Ovary (tissue), 9 donors: ENCODE results near the gene PPP2R1A. TPM values are rescaled to one million over a fixed set of nuclear protein-coding genes. Genes with fewer than 3 reads are reported as not detected.

Experiments used
- DNase-seq, 5 donors: peaks; one replicate each; pipeline ENCODE4 v3.0.0-alpha.2; 2019 to 2020
- H3K27ac ChIP-seq, 2 donors: fragments of 200-600 bp; one replicate each; pipeline versions ENCODE4 v1.5.1 to v1.8.0; 2019 to 2022
- H3K27me3 ChIP-seq: fragments of 200-600 bp; one replicate; pipeline ENCODE4 v1.8.0; 2022
- H3K36me3 ChIP-seq: fragments of 200-600 bp; sonication (generic); one replicate; pipeline ENCODE4 v1.5.1; 2019
- H3K4me1 ChIP-seq: one replicate; pipeline ENCODE4 v1.8.1; 2013; ENCODE audit warnings: mild to moderate bottlenecking, moderate library complexity; ENCODE audit not compliant: insufficient read depth
- H3K4me3 ChIP-seq: fragments of 200-600 bp; sonication (generic); one replicate; pipeline ENCODE4 v1.5.1; 2017
- H3K9me3 ChIP-seq, 2 donors: fragments of 200-600 bp in 1 of 2; sonication (generic) in 1 of 2; one replicate each; pipeline versions ENCODE4 v1.5.1 to v1.8.1; 2013 to 2019; ENCODE audit warnings: mild to moderate bottlenecking in 1 of 2, moderate library complexity in 1 of 2
- CTCF ChIP-seq, 3 donors: fragments of 450-650 bp in 2 of 3; fragments of 200-600 bp in 1 of 3; IDR thresholded peaks; one replicate each; pipeline versions ENCODE4 v1.5.1 to v1.8.0; 2016 to 2022; ENCODE audit warnings: antibody characterized with exemption in 3 of 3, mild to moderate bottlenecking in 1 of 3
- EP300 ChIP-seq: sonication (generic); formaldehyde crosslinking; IDR thresholded peaks from one replicate; pipeline ENCODE4 v1.6.1; 2017; ENCODE audit warnings: antibody characterized with exemption
- POLR2A ChIP-seq: fragments of 450-650 bp; IDR thresholded peaks from one replicate; pipeline ENCODE4 v1.6.1; 2017; ENCODE audit warnings: antibody characterized with exemption, mild to moderate bottlenecking, moderate library complexity
- WGBS, 3 donors: extraction: QIAGEN DNeasy Blood & Tissue Kit in 1 of 3; methylation state at CpG; one replicate each; pipeline versions ENCODE4 v1.1.5 to v1.1.7; 2013 to 2017; 5-methylcytosine and 5-hydroxymethylcytosine counted together
- intact Hi-C, 4 donors: fragments of 100-400 bp; cut with DNase I; formaldehyde crosslinking; loops; one replicate each; pipeline versions ENCODE4 v1.11.0 to v1.15.1; 2022 to 2023
- polyA plus RNA-seq, 2 donors: library from polyadenylated mRNA; stranded (reverse); fragments of 200-250 nt in 1 of 2; fragments of 350-450 nt in 1 of 2; fragmentation: Illumina TruSeq in 1 of 2; extraction: RNeasy Lipid Tissue Mini Kit (QIAGEN cat#74804) in 1 of 2; gene quantifications; one replicate each; pipeline ENCODE4 v1.2.3, GENCODE V29; 2013 to 2014
- total RNA-seq, 7 donors: library from RNA; depleted of rRNA in 2 of 7; stranded (reverse); fragments of >200 nt in 2 of 7; fragmentation: NEBNext Ultra II Directional in 3 of 7; extraction: Animal tissue kit (Norgen Biotek cat#: 25700) in 3 of 7; gene quantifications; one replicate each; pipeline versions ENCODE4 v1.1.0 to v1.2.4, GENCODE V29; 2016 to 2023
- donor health status: DM: no; HTN: no; CAD: no; lungs with moderate emphysema.
- donor health status: DM: no; HTN: no; CAD: no.
- donor health status: Bipolar disorder and iron deficiency.
- donor health status: DM: yes; HTN: yes; CAD: no.
- donor health status: DM: no; HTN: no; CAD: no.
- donor health status: DM: yes; HTN: yes; CAD: no.

The PPP2R1A gene
- total and polyA plus RNA-seq, 9 donors, result 127 to 408 (median 272) TPM

GRCh38 chr19:52237197-52237596 is 47.3 kb downstream of the PPP2R1A start:
- Histone ChIP-seq H3K27me3 (no peaks in the 10 kb centered on the region), H3K27ac (no peak overlapping the region), H3K4me1 (no peaks in the 10 kb centered on the region), H3K36me3 (no peaks in the 10 kb centered on the region), H3K4me3 (no peak overlapping the region), H3K9me3 (no peaks in the 10 kb centered on the region)
- no peak for DNase-seq
- intact Hi-C loops, result loop anchor here in 1 of 4 donors (10.0 kb wide), 1 partner anchor 102 kb away; the partner anchor contains the start of gene ZNF616
- 60 to 71% (median 64%) methylated on average over 2 of the region's 2 CpGs for WGBS, 3 donors
- TF ChIP-seq POLR2A (no peak), CTCF (IDR thresholded peaks at IDR 0.05) (no peak), EP300 (no peak)

GRCh38 chr19:52237771-52238400 is 48.0 kb downstream of the PPP2R1A start:
- H3K4me3 ChIP-seq, result no peak overlapping the region
- no peaks in the 10 kb centered on the region for H3K36me3 ChIP-seq
- H3K27me3 ChIP-seq, result no peaks in the 10 kb centered on the region
- intact Hi-C loops, result loop anchor here in 3 of 4 donors (2.0 to 10.0 kb wide), 2 partner anchors 99 to 103 kb away; partner anchors contain the start of gene ZNF616 (in 3 of the 3)
- WGBS, 3 donors, result 10 to 15% (median 13%) methylated on average over 8 of the region's 8 CpGs
- H3K4me1 ChIP-seq, result no peaks in the 10 kb centered on the region
- DNase-seq, result peak; percentile 42 to 70 (median 66)
- H3K27ac ChIP-seq, result no peak overlapping the region
- H3K9me3 ChIP-seq, result no peaks in the 10 kb centered on the region
- no peak for TF ChIP-seq EP300
- TF ChIP-seq CTCF (IDR thresholded peaks at IDR 0.05), result peak; percentile 70 to 83 (median 72)

- no peak for DNase-seq
- intact Hi-C loops, result no loop called here
- H3K4me3 ChIP-seq, result no peak overlapping the region
- TF ChIP-seq POLR2A (no peak), EP300 (no peak), CTCF (IDR thresholded peaks at IDR 0.05) (no peak)
- no peaks in the 10 kb centered on the region for H3K4me1 ChIP-seq
- H3K36me3 ChIP-seq, result no peaks in the 10 kb centered on the region
- no peaks in the 10 kb centered on the region for H3K9me3 ChIP-seq
- no peak overlapping the region for H3K27ac ChIP-seq
- no peaks in the 10 kb centered on the region for H3K27me3 ChIP-seq
- WGBS, 3 donors, result 64 to 85% (median 82%) methylated on average over 12 of the region's 12 CpGs
Measured at GRCh38 chr19:52244021-52244420, 54.2 kb downstream of the PPP2R1A start.

- TF ChIP-seq POLR2A (no peak), CTCF (IDR thresholded peaks at IDR 0.05) (peak in 1 of 3 donors; percentile 17), EP300 (no peak)
- Histone ChIP-seq H3K4me1 (no peaks in the 10 kb centered on the region), H3K27ac (no peak overlapping the region), H3K36me3 (no peaks in the 10 kb centered on the region), H3K9me3 (no peaks in the 10 kb centered on the region), H3K4me3 (no peak overlapping the region), H3K27me3 (no peaks in the 10 kb centered on the region)
- WGBS, 3 donors, result 10 to 19% (median 11%) methylated on average over 6 of the region's 6 CpGs
- intact Hi-C loops, result no loop called here
- DNase-seq, result peak in 4 of 5 donors; percentile 32 to 66 (median 54)
Measured at GRCh38 chr19:52248241-52248640, 58.4 kb downstream of the PPP2R1A start.
